GM12864 (cell line): ENCODE measurements around the gene PLXDC2.

Source experiments
- DNase-seq: peaks from one replicate; pipeline ENCODE4 v3.0.0-alpha.2; 2011; ENCODE audit warnings: low read depth
- H3K4me3 ChIP-seq: 2 replicates; pipeline ENCODE4 v1.5.1; 2011; ENCODE audit warnings: mild to moderate bottlenecking, low read depth, low read length, control low read depth
- TF ChIP-seq, protein P1 (sequence below): IDR thresholded peaks from 2 replicates; pipeline ENCODE4 v1.5.1; 2011; ENCODE audit warnings: low read depth, mild to moderate bottlenecking, moderate library complexity, low read length, control low read depth, inconsistent platforms; ENCODE audit errors: missing control alignments

Gene PLXDC2

DNA sequence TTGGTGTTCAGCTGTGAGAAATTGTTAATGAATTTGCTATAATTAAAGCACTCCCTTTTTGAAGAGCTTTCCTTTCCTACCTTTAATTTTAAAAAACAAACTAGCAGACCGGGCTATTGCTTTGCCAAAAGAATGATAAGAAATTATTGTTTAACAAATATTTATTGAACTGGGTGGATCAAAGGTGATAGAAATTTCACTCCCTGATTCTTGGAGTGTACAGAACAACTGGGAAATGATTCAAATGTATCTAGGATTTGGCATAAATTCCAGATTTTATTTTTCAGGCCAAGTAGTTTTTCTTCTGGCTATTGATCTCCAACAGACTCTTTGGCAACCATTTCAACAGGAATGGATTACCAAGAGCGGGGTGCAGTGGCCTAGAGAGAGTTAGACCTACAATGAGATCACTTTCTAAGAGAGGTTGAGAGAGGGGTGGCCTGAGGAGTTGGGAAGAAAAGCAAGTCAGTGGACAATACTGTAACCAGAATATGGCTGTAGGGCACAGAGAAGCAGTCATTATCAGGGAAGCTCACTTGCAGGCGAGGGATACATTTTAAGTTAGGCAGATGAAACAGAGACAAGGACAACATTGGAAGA lies 71.9 kb downstream of the PLXDC2 start:
- no peak overlapping the region for H3K4me3 ChIP-seq
- no peak for DNase-seq
- TF ChIP-seq, protein P1, sequence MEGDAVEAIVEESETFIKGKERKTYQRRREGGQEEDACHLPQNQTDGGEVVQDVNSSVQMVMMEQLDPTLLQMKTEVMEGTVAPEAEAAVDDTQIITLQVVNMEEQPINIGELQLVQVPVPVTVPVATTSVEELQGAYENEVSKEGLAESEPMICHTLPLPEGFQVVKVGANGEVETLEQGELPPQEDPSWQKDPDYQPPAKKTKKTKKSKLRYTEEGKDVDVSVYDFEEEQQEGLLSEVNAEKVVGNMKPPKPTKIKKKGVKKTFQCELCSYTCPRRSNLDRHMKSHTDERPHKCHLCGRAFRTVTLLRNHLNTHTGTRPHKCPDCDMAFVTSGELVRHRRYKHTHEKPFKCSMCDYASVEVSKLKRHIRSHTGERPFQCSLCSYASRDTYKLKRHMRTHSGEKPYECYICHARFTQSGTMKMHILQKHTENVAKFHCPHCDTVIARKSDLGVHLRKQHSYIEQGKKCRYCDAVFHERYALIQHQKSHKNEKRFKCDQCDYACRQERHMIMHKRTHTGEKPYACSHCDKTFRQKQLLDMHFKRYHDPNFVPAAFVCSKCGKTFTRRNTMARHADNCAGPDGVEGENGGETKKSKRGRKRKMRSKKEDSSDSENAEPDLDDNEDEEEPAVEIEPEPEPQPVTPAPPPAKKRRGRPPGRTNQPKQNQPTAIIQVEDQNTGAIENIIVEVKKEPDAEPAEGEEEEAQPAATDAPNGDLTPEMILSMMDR, result no peak

DNA sequence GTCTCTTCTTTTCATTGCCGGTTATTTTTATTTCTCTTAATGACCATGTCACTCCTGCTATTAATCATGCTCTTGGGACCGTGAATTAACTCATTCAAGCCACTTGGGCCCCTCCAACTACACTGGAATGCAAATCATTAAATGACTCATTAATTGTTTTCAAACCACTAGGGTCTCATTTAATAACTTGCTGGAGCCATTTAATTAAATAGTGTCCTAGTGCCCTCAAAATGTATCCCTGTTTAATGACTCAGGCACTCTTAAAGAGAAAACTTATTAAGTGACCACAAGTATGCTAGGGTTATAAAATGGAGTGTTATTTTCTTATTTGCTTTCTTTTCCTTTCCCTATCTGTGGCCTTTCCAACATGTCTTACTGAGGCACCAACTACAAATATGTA lies 73.0 kb downstream of the PLXDC2 start:
- DNase-seq, result no peak
- TF ChIP-seq, protein P1, result no peak
- H3K4me3 ChIP-seq, result no peak overlapping the region

DNA sequence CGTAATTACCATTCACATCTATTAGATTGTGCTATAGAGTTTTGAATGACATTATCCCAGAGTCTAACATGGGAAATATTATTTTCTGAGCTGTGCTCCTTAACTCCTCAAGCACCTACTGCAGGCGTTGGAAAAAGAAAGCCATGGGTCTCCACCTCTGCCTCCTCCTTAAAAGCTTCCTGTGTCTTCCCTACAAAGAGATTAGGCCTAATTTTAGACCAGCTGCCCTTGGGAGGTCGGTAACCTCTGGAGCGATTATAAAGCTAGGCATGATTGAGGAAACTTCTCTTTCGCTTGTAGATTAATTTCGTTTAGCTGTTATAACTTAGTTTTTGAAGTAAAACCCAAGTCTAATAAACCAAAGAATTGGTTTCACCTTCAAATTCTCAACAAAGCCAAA lies 75.2 kb downstream of the PLXDC2 start:
- TF ChIP-seq, protein P1, result no peak
- no peak for DNase-seq
- H3K4me3 ChIP-seq, result no peak overlapping the region

DNA sequence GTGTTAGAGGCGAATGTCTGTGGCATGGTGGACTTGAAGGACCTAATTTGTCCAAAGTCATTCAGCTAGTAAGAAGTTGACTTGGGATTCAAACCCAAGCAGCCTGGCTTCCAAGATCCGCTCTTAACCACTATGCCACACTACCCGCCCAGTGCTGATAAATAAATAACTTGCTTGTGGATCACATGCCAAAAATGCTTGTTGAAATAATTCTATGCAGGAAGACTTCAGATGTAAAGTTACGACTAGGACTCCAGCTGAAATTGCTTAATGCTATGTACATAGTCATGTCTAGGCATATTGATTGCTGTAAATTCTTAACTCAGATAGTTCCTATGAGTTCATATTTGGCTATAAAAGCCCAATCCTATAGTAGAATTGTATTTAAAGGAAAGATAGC lies 76.0 kb downstream of the PLXDC2 start:
- TF ChIP-seq, protein P1, result no peak
- no peak overlapping the region for H3K4me3 ChIP-seq
- no peak for DNase-seq

DNA sequence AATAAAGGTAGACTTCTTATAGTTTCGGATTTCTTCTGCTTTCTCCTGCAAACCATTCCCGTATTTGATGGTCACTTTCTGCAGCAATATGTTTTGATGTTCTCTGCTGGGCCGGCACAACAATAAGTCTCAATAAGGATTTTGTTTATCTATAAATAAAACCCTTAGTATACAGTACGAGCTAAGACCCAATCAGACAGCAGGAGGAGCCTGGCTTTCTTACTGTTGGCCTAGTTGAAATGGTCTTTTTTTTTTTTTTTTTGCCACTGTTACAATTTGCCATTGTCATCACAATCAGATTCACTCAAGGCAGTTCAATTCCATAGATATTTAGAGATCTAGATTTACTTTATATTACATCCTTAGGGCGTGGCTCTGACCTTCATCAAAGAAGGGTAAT lies 76.4 kb downstream of the PLXDC2 start:
- TF ChIP-seq, protein P1, result no peak
- H3K4me3 ChIP-seq, result no peak overlapping the region
- no peak for DNase-seq

DNA sequence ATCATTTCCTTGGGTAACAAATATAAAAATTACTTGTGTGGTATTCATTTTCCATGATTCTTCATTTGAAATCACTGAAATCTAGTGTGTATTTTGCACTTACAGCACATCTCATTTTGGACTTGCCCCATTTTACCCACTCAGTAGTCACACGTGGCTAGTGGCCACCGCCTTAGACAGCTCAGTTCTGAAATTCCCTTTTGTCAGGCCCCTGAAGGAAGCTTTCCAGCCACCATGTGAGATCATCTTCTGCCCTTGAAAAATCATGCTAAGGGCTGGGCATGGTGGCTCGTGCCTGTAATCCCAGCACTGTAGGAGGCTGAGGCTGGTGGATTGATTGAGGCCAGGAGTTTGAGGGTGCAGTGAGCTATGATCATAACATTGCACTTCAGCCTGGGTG lies 79.3 kb downstream of the PLXDC2 start:
- TF ChIP-seq, protein P1, result no peak
- DNase-seq, result no peak
- no peak overlapping the region for H3K4me3 ChIP-seq

DNA sequence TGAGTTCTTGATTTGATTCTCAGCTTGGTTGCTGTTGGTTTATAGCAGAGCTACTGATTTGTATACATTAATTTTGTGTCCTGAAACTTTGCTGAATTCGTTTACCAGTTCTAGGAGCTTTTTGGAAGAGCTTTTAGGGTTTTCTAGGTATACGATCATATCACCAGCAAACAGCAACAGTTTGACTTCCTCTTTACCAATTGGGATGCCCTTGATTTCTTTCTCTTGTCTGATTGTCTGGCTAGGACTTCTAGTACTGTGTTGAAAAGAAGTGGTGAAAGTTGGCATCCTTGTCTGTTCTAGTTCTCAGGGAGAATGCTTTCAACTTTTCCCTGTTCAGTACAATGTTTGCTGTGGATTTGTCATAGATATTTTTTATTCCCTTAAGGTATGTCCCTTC lies 86.2 kb downstream of the PLXDC2 start:
- no peak overlapping the region for H3K4me3 ChIP-seq
- TF ChIP-seq, protein P1, result no peak
- no peak for DNase-seq
